HL-60 (cell line): Measurements from ENCODE around the gene ZBTB8B.

Experiments
- CTCF ChIP-seq: IDR thresholded peaks from one replicate; pipeline ENCODE4 v1.5.1; 2011; ENCODE audit warnings: low read length, control low read depth, inconsistent platforms; ENCODE audit not compliant: insufficient read depth
- GABPA ChIP-seq: IDR thresholded peaks from 2 replicates; pipeline ENCODE4 v1.6.1; 2012; ENCODE audit warnings: low read depth
- POLR2AphosphoS5 ChIP-seq: IDR thresholded peaks from 2 replicates; pipeline ENCODE4 v1.6.1; 2012; ENCODE audit warnings: low read depth
- REST ChIP-seq: IDR thresholded peaks from 2 replicates; pipeline ENCODE4 v1.6.1; 2012; ENCODE audit warnings: low read depth; ENCODE audit not compliant: insufficient replicate concordance
- SPI1 ChIP-seq: IDR thresholded peaks from 2 replicates; pipeline ENCODE4 v1.6.1; 2012; ENCODE audit warnings: low read depth, mild to moderate bottlenecking, borderline replicate concordance

- no peak for TF ChIP-seq GABPA
- no peak for TF ChIP-seq CTCF
- no peak for TF ChIP-seq REST
- TF ChIP-seq POLR2AphosphoS5: no peak
- no peak for TF ChIP-seq SPI1
These were observed 30.0 kb downstream of the ZBTB8B start for GRCh38 chr1:32494711-32495337.
